Measurements from ENCODE around the gene CRTAP.
"Not testable (repeated sequence)": the region's sequence is repeated elsewhere in the genome, so short reads cannot be mapped to it uniquely, and the experiment has no call there.

CRTAP gene

DNA sequence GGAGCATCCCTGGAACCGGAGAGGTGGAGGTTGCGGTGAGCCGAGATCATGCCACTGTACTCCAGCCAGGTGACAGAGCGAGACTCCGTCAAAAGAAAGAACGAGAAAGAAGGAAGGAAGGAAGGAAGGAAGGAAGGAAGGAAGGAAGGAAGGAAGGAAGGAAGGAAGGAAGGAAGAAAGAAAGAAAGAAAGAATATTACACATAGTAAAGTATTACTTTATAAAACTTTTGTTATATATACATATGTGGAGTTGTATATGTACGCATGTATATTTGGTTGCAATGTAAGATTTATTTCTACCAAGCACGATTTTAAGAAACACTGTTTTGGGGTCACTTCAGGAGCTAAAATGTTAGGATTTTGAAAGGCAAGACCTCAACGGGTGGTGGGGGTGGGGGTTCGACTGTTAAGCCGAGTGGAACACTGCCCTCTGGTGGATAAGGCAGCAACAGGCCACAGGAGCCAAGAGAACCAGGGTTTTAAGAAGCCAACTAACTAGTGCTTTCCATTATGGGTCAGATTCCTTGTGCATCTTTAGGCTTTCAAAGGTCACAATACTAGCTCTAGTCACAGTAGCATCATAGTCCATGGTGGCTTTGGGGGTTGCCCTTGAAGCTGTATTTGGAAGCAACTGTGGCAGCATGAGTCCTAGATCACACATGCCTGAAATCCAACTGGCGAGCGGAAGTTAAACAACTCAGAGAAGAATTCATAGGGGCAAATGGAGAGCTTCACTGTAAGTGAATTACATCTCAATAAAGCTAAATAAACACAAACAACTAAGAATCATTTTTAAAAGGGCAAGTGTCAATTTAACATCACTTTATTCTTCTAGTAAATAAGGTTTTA, 39.4 kb upstream of the CRTAP start:
- TF ChIP-seq, protein P1, sequence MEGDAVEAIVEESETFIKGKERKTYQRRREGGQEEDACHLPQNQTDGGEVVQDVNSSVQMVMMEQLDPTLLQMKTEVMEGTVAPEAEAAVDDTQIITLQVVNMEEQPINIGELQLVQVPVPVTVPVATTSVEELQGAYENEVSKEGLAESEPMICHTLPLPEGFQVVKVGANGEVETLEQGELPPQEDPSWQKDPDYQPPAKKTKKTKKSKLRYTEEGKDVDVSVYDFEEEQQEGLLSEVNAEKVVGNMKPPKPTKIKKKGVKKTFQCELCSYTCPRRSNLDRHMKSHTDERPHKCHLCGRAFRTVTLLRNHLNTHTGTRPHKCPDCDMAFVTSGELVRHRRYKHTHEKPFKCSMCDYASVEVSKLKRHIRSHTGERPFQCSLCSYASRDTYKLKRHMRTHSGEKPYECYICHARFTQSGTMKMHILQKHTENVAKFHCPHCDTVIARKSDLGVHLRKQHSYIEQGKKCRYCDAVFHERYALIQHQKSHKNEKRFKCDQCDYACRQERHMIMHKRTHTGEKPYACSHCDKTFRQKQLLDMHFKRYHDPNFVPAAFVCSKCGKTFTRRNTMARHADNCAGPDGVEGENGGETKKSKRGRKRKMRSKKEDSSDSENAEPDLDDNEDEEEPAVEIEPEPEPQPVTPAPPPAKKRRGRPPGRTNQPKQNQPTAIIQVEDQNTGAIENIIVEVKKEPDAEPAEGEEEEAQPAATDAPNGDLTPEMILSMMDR (IDR thresholded peaks at IDR 0.05; ENCODE audit: control extremely low read depth, extremely low read depth, low read depth, missing control alignments), result peak; percentile 88
- POLR2A ChIA-PET, result no interaction called here
- peak; percentile 78 for DNase-seq (ENCODE audit: extremely low spot score)
- CTCF ChIA-PET, result interaction anchor here (0.6 to 4.8 kb wide), 42 partner anchors 9 to 725 kb away, joined by 3 to 137 read pairs (median 4); partner anchors contain the start of gene CCR4

DNA sequence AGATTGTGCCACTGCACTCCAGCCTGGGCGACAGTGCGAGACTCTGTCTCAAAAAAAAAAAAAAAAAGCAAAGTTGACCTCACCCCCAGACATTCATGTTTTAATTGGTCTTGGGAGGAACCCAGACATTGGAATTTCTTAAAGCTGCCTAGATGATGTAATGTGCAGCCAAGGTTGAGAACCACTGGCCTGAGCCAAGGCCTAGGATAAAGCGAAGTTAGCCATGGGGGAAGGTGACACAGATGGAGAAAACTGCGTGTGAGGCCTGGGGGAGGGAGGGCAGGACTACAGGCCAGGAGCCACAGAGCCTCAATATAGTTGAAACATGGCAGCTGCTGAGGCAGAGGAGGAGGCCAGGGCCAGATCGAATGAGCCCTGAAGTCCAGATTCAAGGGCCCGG, 37.8 kb upstream of the CRTAP start:
- TF ChIP-seq, protein P1 (IDR thresholded peaks at IDR 0.05; ENCODE audit: control extremely low read depth, extremely low read depth, low read depth, missing control alignments), result no peak
- ChIA-PET CTCF (interaction anchor here (1.2 to 4.8 kb wide), 7 partner anchors 8 to 136 kb away, joined by 3 to 137 read pairs (median 15); partner anchors contain the start of gene CCR4), POLR2A (no interaction called here)
- DNase-seq (ENCODE audit: extremely low spot score), result no peak

DNA sequence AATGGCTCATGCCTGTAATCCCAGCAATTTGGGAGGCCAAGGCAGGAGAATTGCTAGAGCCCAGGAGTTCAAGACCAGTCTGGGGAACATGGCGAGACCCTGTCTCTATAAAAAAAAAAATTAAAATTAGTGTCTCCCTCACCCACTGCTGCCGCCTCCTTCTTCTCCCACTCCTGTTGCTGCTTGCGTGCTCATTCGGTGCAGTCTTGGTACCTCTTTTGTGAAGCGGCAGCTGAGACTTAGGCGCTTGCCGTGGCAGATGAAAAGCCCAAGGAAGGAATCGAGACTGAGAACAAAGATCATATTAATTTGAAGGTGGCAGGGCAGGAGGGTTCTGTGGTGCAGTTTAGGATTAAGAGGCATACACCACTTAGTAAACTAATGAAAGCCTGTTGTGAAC, 36.9 kb upstream of the CRTAP start:
- DNase-seq (ENCODE audit: extremely low spot score), result no peak
- ChIA-PET POLR2A (no interaction called here), CTCF (no interaction called here)
- TF ChIP-seq, protein P1 (IDR thresholded peaks at IDR 0.05; ENCODE audit: control extremely low read depth, extremely low read depth, low read depth, missing control alignments), result no peak

DNA sequence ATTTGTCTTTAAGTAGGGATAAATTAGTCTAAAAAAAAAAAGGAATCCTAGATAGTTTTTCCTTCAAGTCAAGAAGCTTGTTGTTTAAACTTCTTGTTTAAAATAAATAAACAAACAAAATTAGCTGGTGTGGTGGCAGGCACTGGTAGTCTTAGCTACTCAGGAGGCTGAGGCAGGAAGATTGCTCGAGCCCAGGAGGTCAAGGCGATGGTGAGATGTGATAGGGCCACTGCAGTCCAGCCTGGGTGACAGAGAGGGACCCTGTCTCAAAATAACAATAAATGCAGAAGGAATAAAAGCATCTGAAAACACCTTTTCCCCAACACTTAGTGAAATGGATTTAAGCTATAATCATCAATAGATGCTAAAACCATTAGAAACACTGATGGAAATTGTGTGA, 35.8 kb upstream of the CRTAP start:
- TF ChIP-seq, protein P1 (IDR thresholded peaks at IDR 0.05; ENCODE audit: control extremely low read depth, extremely low read depth, low read depth, missing control alignments), result no peak
- ChIA-PET POLR2A (no interaction called here), CTCF (interaction anchor here (1.0 to 1.1 kb wide), 2 partner anchors 129 to 131 kb away, joined by 3 to 4 read pairs; no protein-coding TSS in a partner anchor)
- DNase-seq (ENCODE audit: extremely low spot score), result no peak

DNA sequence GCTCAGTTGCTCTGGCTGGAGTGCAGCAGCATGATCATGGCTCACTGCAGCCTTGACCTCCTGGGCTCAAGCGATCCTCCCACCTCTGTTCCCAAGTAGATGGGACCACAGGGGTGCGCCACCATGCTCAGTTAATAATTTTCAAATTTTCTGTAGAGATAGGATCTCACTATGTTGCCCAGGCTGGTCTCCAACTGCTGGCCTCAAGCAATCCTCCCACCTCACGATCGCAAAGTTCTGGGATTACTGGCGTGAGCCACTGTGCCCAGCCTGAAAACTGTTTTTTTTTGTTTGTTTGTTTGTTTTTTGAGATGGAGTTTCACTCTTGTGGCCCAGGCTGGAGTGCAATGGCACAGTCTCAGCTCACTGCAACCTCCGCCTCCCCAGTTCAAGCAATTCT, 34.0 kb upstream of the CRTAP start:
- CTCF ChIA-PET; DNase-seq (ENCODE audit: extremely low spot score); POLR2A ChIA-PET: not testable (repeated sequence)

DNA sequence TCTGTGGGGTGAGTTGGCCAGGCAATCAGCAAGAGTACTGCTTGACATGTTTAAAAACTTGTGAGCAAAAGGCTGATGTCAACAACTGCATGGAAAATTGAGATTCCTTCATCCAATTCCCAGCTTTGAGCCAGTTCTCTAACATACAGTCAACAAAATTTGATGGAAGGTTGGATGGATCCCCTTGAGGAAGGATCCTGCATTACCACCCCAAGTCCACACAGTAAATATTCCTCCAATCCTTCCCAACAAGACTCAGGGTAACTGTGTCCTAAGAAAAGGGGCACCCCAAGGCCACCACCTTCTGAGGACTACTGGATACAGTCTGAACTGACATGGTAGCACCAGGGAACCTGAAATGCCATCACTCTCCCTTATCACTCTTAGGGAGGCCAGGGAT, 32.0 kb upstream of the CRTAP start:
- ChIA-PET CTCF (interaction anchor here (1.1 to 1.3 kb wide), 3 partner anchors 10 to 135 kb away, joined by 4 to 6 read pairs (median 5); no protein-coding TSS in a partner anchor), POLR2A (no interaction called here)
- TF ChIP-seq, protein P1 (IDR thresholded peaks at IDR 0.05; ENCODE audit: control extremely low read depth, extremely low read depth, low read depth, missing control alignments), result no peak
- DNase-seq (ENCODE audit: extremely low spot score), result no peak

DNA sequence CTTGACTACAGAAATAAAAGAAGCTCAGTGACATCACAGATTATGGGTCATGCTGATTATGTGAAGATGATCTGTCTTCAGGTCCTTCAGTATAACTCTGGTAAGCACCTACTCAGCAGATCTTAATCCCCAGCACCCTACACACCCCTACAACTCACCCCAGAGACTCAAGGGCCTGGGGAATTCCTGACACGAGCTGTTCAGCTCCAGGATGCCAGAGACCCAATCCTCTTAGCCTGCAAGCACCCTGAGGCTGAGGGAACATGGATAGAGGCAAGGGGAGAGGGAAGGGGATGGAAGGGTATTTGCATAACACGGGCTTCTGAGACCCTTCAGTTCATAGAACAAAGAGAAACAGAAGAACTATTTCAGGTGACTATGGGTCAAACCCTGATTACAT, 29.9 kb upstream of the CRTAP start:
- CTCF ChIA-PET, result interaction anchor here (1.0 to 1.8 kb wide), 6 partner anchors 9 to 137 kb away, joined by 3 to 15 read pairs (median 4); no protein-coding TSS in a partner anchor
- POLR2A ChIA-PET, result no interaction called here
- DNase-seq (ENCODE audit: extremely low spot score), result no peak
- TF ChIP-seq, protein P1 (IDR thresholded peaks at IDR 0.05; ENCODE audit: control extremely low read depth, extremely low read depth, low read depth, missing control alignments), result no peak

Data from GM10248 (cell line).